SU-DHL-6 (cell line): ENCODE results near the gene IVD.

ENCODE experiments used
- EZH2phosphoT487 ChIP-seq: fragments of 200-600 bp; sonication (generic), shearing (Covaris generic); conservative IDR thresholded peaks from 2 replicates; pipeline ENCODE4 v1.6.1; 2018; ENCODE audit warnings: mild to moderate bottlenecking, antibody characterized with exemption, low read length, moderate library complexity, mixed read lengths
- TF ChIP-seq, protein P1 (sequence below): fragments of 200-600 bp; sonication (generic); IDR thresholded peaks from one replicate; pipeline ENCODE4 v1.5.1; 2017; ENCODE audit warnings: antibody characterized with exemption, mild to moderate bottlenecking, low read length, moderate library complexity; ENCODE audit not compliant: insufficient read depth, poor library complexity, severe bottlenecking

DNA sequence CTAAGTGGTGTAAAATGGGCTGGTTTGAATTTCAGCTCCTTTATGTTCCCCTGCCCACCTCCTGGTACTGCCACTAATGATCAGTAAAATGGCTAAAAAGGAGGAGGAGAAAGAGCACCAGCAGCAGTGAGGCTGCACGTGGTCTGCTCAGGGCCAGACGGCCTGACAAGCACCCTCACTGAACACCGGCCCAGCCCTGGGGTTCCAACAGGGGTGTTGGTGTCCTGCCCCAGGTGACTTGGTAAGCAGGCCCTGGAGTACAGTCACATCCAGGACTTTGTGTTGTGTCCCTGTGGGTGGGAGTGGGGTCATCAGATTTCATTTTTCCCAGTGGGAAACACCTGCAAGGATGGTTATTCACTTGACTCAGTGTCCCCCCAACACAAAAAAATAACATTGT lies 40.5 kb downstream of the IVD start:
- no peak for TF ChIP-seq EZH2phosphoT487
- TF ChIP-seq, protein P1, sequence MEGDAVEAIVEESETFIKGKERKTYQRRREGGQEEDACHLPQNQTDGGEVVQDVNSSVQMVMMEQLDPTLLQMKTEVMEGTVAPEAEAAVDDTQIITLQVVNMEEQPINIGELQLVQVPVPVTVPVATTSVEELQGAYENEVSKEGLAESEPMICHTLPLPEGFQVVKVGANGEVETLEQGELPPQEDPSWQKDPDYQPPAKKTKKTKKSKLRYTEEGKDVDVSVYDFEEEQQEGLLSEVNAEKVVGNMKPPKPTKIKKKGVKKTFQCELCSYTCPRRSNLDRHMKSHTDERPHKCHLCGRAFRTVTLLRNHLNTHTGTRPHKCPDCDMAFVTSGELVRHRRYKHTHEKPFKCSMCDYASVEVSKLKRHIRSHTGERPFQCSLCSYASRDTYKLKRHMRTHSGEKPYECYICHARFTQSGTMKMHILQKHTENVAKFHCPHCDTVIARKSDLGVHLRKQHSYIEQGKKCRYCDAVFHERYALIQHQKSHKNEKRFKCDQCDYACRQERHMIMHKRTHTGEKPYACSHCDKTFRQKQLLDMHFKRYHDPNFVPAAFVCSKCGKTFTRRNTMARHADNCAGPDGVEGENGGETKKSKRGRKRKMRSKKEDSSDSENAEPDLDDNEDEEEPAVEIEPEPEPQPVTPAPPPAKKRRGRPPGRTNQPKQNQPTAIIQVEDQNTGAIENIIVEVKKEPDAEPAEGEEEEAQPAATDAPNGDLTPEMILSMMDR, result no peak
